ENCODE data around the gene DGKH.

DNA sequence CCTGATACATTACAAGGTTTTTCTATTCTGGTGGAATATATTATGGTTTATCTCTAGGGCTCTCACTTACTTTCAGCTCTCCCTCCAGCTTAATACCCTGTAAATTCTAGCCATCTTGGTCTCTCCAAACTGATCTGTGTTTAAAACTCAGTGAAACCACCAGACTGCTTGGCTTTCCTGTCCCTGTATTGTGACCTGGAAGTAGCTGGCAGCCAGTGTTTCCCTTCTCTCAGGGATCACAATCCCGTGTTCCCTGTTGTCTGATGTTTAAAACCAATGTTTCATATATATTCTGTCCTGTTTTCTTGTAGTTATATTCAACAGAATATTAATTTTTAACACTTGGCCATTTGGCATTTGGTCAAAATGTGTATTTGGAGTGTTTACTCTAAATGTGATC lies 231.5 kb downstream of the DGKH start:
- TF ChIP-seq, protein P1, sequence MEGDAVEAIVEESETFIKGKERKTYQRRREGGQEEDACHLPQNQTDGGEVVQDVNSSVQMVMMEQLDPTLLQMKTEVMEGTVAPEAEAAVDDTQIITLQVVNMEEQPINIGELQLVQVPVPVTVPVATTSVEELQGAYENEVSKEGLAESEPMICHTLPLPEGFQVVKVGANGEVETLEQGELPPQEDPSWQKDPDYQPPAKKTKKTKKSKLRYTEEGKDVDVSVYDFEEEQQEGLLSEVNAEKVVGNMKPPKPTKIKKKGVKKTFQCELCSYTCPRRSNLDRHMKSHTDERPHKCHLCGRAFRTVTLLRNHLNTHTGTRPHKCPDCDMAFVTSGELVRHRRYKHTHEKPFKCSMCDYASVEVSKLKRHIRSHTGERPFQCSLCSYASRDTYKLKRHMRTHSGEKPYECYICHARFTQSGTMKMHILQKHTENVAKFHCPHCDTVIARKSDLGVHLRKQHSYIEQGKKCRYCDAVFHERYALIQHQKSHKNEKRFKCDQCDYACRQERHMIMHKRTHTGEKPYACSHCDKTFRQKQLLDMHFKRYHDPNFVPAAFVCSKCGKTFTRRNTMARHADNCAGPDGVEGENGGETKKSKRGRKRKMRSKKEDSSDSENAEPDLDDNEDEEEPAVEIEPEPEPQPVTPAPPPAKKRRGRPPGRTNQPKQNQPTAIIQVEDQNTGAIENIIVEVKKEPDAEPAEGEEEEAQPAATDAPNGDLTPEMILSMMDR (IDR thresholded peaks at IDR 0.05) = no peak
- TF ChIP-seq, protein P2, sequence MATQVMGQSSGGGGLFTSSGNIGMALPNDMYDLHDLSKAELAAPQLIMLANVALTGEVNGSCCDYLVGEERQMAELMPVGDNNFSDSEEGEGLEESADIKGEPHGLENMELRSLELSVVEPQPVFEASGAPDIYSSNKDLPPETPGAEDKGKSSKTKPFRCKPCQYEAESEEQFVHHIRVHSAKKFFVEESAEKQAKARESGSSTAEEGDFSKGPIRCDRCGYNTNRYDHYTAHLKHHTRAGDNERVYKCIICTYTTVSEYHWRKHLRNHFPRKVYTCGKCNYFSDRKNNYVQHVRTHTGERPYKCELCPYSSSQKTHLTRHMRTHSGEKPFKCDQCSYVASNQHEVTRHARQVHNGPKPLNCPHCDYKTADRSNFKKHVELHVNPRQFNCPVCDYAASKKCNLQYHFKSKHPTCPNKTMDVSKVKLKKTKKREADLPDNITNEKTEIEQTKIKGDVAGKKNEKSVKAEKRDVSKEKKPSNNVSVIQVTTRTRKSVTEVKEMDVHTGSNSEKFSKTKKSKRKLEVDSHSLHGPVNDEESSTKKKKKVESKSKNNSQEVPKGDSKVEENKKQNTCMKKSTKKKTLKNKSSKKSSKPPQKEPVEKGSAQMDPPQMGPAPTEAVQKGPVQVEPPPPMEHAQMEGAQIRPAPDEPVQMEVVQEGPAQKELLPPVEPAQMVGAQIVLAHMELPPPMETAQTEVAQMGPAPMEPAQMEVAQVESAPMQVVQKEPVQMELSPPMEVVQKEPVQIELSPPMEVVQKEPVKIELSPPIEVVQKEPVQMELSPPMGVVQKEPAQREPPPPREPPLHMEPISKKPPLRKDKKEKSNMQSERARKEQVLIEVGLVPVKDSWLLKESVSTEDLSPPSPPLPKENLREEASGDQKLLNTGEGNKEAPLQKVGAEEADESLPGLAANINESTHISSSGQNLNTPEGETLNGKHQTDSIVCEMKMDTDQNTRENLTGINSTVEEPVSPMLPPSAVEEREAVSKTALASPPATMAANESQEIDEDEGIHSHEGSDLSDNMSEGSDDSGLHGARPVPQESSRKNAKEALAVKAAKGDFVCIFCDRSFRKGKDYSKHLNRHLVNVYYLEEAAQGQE (IDR thresholded peaks at IDR 0.05; ENCODE audit: insufficient read depth in 1 of 2, low read depth in 2 of 2, low read length in 1 of 2) = no peak
